ENCODE data around the gene FHIT.

- TF ChIP-seq, protein P1, sequence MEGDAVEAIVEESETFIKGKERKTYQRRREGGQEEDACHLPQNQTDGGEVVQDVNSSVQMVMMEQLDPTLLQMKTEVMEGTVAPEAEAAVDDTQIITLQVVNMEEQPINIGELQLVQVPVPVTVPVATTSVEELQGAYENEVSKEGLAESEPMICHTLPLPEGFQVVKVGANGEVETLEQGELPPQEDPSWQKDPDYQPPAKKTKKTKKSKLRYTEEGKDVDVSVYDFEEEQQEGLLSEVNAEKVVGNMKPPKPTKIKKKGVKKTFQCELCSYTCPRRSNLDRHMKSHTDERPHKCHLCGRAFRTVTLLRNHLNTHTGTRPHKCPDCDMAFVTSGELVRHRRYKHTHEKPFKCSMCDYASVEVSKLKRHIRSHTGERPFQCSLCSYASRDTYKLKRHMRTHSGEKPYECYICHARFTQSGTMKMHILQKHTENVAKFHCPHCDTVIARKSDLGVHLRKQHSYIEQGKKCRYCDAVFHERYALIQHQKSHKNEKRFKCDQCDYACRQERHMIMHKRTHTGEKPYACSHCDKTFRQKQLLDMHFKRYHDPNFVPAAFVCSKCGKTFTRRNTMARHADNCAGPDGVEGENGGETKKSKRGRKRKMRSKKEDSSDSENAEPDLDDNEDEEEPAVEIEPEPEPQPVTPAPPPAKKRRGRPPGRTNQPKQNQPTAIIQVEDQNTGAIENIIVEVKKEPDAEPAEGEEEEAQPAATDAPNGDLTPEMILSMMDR (conservative IDR thresholded peaks at IDR 0.05), result no peak
- TF ChIP-seq EZH2 (IDR thresholded peaks at IDR 0.05; ENCODE audit: low read depth), result no peak
Measured at GRCh38 chr3:60013241-60013640, 1238.0 kb downstream of the FHIT start.

Data from PC-9 (cell line).